ENCODE measurements around the gene MROH9.

Gene MROH9

DNA sequence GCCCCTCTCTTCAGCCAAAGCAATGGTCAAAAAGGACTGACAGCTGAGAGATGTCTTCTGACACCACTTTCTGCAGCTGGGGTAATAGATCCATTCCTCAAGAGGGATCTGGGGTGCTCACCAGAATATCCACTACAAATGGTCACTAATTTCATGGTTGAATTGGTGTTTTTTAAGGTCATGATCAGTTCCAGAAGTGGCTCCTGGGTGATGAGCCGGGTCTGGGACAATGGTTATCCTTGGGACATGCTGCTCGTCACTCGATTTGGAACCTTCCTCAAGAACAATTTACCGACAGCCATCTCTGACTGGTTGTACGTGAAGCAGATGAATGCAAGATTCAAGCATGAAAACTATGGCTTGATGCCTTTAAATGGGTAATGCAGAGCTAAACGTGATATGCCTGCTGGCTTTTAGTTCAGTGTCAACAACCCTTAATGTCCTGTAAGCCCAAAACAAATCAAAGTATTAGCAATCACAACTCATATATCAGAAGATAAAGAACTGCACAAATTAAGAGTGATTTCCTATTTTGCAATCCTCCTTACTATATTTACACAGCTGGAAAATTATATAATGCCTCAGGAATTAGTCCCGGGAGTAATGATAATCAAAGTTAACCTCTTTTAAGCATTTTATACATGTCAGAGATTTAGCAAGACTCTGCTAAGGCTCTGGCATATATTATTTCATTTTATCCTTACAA lies 175.4 kb downstream of the MROH9 start:
- TF ChIP-seq, protein P1, sequence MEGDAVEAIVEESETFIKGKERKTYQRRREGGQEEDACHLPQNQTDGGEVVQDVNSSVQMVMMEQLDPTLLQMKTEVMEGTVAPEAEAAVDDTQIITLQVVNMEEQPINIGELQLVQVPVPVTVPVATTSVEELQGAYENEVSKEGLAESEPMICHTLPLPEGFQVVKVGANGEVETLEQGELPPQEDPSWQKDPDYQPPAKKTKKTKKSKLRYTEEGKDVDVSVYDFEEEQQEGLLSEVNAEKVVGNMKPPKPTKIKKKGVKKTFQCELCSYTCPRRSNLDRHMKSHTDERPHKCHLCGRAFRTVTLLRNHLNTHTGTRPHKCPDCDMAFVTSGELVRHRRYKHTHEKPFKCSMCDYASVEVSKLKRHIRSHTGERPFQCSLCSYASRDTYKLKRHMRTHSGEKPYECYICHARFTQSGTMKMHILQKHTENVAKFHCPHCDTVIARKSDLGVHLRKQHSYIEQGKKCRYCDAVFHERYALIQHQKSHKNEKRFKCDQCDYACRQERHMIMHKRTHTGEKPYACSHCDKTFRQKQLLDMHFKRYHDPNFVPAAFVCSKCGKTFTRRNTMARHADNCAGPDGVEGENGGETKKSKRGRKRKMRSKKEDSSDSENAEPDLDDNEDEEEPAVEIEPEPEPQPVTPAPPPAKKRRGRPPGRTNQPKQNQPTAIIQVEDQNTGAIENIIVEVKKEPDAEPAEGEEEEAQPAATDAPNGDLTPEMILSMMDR (IDR thresholded peaks at IDR 0.05; ENCODE audit: insufficient read depth, low read depth, low read length, missing control alignments), result no peak
- no peak overlapping the region for H3K4me3 ChIP-seq (ENCODE audit: low read depth, low read length)
- no peak for DNase-seq (ENCODE audit: low read depth)

DNA sequence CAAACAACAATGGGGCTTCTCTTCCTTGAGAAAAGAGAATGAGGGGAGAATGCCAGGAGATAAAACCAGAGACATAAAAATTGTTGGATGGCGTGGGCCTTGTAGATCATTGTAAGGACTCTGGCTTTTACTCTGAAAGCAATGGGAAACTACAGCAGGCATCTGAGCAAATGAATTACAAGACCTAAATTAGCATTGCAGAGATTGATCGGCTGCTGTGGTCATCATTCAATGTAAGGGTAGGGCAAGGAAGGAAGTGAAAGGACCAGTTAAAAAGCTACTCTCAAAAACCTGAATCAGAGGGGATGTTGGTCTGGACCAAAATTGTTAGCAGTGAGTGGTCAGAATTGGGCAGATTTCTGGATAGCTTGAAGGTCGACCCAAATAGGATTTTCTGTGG lies 176.8 kb downstream of the MROH9 start:
- H3K4me3 ChIP-seq (ENCODE audit: low read depth, low read length), result no peak overlapping the region
- no peak for DNase-seq (ENCODE audit: low read depth)
- TF ChIP-seq, protein P1 (IDR thresholded peaks at IDR 0.05; ENCODE audit: insufficient read depth, low read depth, low read length, missing control alignments), result no peak

DNA sequence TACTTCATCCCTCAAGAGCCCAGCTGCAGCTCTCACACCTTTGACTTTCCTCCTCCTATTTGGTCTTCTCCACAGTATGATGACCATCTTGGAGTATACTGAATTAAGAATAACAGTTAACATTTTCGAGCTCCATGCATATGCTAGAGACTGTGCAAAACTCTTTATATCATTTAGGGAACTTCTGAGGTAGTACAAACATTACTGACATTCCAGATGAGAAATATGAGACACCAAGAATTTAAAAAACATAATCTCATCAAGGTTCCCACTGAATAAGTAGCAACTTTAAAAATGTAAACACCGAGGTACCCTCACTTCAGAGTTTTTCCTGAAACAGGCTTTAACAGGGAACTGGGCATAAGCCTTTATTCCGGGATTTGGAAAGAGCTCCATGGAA lies 178.0 kb downstream of the MROH9 start:
- TF ChIP-seq, protein P1 (IDR thresholded peaks at IDR 0.05; ENCODE audit: insufficient read depth, low read depth, low read length, missing control alignments), result no peak
- H3K4me3 ChIP-seq (ENCODE audit: low read depth, low read length), result no peak overlapping the region
- DNase-seq (ENCODE audit: low read depth), result no peak
